ENCODE data around the gene NAE1.
"Not testable (repeated sequence)": the region's sequence is repeated elsewhere in the genome, so short reads cannot be mapped to it uniquely, and the experiment has no call there.

NAE1 gene

DNA sequence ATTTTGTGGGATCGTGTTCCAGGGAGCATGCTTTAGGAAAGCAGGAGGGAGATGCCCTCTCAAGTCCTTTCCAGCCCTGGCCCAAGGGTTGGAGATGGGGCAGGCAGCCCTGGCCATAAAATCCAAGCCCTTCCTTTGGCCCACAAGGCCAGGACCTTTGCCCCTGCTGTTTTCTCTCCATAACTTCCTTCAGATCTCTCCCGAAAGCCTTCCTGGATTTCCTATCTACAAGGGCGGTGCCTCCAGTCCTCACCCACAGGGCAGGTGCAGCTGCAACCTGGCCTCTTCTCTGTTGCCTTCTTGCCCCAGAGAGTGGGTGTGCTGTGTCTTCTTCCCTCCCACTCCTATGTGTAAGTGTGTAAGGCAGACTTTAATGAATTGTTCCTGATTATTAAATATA, 41.1 kb upstream of the NAE1 start:
- TF ChIP-seq, protein P1, sequence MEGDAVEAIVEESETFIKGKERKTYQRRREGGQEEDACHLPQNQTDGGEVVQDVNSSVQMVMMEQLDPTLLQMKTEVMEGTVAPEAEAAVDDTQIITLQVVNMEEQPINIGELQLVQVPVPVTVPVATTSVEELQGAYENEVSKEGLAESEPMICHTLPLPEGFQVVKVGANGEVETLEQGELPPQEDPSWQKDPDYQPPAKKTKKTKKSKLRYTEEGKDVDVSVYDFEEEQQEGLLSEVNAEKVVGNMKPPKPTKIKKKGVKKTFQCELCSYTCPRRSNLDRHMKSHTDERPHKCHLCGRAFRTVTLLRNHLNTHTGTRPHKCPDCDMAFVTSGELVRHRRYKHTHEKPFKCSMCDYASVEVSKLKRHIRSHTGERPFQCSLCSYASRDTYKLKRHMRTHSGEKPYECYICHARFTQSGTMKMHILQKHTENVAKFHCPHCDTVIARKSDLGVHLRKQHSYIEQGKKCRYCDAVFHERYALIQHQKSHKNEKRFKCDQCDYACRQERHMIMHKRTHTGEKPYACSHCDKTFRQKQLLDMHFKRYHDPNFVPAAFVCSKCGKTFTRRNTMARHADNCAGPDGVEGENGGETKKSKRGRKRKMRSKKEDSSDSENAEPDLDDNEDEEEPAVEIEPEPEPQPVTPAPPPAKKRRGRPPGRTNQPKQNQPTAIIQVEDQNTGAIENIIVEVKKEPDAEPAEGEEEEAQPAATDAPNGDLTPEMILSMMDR (IDR thresholded peaks at IDR 0.05; ENCODE audit: borderline replicate concordance, insufficient read depth, low read depth, low read length) = no peak
- no peak overlapping the region for H3K4me3 ChIP-seq (ENCODE audit: low read depth, low read length)

DNA sequence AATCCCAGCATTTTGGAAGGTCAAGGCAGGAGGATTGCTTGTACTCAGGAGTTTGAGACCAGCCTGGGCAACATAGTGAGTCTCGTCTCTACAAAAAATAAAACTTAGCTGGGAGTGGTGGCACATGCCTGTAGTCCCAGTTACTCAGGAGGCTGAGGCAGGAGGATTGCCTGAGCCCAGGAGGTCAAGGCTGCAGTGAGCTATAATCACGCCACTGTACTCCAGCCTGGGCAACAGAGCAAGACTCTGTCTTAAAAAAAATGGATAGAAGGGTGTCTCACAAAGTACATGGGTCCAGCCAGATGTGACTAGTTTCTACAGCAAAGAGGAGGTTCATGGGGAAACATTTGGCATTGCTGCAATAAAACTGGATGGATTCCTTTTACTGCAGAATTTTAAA, 40.6 kb upstream of the NAE1 start:
- H3K4me3 ChIP-seq (ENCODE audit: low read depth, low read length) = not testable (repeated sequence)

DNA sequence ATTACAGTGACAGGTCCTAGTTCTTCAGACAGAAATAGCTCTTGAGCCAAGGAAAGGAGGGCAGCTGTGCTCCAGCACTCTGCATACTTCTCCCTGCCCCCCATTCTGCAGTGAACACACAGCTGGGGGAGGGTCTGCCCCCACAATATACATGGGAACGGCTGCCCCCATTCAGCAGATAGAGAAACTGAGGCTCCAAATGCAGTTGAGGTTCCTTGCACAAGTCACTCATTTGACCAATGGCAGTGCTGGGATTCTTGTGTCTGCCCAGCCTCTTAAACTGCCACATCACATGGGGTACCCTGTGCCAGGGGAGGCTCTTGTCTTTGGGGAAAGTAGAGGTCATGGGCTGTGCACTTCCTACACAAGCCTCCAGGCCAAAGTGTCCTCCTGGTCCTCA, 38.6 kb upstream of the NAE1 start:
- no peak overlapping the region for H3K4me3 ChIP-seq (ENCODE audit: low read depth, low read length)
- TF ChIP-seq, protein P1 (IDR thresholded peaks at IDR 0.05; ENCODE audit: borderline replicate concordance, insufficient read depth, low read depth, low read length) = no peak

DNA sequence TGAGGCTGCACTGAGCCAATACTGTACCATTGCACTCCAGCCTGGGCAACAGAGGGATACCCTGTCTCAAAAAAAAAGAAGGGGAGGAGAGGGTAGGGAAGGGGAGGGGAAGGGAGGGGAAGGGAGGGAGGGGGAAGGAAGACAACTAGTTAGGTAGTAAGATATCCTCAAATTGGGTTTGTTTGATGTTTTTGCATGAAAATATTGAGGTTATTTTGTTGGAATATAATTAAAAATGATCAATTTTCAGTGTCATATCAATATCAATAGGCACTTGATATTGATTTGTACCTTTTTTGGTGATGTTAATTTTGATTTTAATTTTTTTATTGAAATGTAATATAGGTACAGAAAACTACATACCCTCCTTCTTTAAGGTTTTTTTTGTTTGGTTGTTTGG, 32.9 kb upstream of the NAE1 start:
- TF ChIP-seq, protein P1 (IDR thresholded peaks at IDR 0.05; ENCODE audit: borderline replicate concordance, insufficient read depth, low read depth, low read length) = no peak
- H3K4me3 ChIP-seq (ENCODE audit: low read depth, low read length) = no peak overlapping the region

DNA sequence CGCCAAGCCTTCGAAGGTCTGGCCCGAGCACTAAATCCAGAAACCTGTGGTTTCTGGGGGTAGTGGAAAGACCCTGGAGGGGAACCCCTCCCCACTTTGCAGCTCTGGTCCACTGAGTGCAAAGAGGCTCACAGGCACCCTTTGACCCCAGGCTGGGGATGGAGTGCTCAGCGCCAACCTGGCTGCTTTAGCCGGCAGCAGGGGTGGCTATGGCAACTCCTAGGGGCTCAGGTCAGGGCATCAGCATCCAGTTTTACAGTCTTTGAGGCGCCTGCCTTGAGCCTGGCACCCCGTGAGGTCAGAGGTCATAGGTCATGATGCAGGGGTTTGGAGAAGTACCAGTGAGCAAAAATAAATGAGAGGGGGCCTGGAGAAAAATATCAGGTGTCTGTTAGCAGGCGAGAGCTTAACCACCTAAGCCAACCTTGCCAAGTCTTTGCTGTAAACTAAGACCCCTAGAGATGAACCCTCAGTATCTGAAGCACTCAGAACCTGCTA, 31.3 kb upstream of the NAE1 start:
- H3K4me3 ChIP-seq (ENCODE audit: low read depth, low read length) = no peak overlapping the region
- TF ChIP-seq, protein P1 (IDR thresholded peaks at IDR 0.05; ENCODE audit: borderline replicate concordance, insufficient read depth, low read depth, low read length) = no peak

DNA sequence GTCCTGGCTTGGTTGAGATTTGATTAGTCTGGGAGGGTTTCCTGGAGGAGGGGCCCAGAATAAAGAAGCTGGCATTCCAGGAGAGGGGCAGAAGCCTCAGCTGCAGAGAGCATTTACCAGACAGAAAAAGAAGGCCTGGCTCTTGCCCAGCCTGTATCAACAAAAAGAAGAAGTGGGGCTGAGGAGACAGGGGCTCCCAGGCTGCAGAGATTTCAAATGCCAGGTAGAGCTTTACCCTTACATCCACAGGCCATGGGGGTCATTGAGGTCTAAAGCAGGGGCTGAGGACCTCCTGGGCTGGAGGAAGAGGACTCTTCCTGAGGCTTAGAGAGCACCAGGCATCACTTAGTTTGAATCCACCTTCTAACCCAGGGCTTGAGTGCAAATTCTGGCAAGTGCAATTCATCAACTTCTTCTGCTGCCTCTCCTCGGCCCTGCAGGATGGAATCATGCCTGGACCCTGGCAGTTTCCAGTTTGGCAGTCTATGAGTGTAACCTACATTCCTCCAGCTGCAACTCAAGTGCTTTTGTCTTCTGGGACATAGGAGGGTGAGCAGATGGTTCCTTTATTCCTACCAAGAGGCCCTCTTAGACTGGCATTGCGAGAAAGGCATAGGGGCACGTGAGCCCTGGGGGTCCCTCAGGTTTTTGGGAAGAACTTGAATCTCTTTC, 28.8 kb upstream of the NAE1 start:
- H3K4me3 ChIP-seq (ENCODE audit: low read depth, low read length) = no peak overlapping the region
- TF ChIP-seq, protein P1 (IDR thresholded peaks at IDR 0.05; ENCODE audit: borderline replicate concordance, insufficient read depth, low read depth, low read length) = no peak

DNA sequence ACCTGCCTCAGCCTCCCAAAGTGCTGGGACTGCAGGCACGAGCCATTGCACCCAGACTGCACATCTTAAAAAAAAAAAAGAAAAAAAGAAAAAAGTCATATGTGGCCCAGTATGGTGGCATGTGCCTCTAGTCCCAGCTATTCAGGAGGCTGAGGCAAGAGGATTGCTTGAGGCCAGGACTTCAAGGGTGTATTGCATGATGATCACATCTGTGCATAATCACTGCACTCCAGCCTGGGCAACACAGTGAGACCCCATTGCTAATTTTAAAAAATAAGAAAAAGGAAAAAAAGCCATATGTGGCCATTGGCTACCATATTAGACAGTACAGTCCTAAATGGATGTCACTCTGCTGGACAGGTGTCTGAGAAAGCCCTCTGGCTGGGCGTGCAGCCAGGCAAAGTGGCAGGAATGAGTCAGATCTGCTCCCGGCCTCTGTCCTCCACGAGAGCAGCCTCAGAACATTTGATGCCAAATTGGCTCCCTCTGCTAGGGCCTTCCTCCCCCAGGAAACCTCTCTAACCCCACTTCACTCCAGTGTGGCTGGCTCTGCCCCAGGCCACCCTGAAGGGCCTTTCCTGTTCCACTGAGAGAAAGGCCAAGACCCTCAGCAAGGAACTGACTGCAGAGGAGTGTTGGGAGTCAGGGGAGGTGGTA, 28.1 kb upstream of the NAE1 start:
- TF ChIP-seq, protein P1 (IDR thresholded peaks at IDR 0.05; ENCODE audit: borderline replicate concordance, insufficient read depth, low read depth, low read length) = no peak
- no peak overlapping the region for H3K4me3 ChIP-seq (ENCODE audit: low read depth, low read length)

All from GM12875 (cell line).